Measurements from ENCODE around the gene EPHB2. TPM values are rescaled to one million over a fixed set of nuclear protein-coding genes. Genes with fewer than 3 reads are reported as not detected.

Gene EPHB2
- total and polyA plus RNA-seq, 2 of the 4 experiments (the other 2 are of a cell fraction), result 52.3 to 58.8 TPM

DNA sequence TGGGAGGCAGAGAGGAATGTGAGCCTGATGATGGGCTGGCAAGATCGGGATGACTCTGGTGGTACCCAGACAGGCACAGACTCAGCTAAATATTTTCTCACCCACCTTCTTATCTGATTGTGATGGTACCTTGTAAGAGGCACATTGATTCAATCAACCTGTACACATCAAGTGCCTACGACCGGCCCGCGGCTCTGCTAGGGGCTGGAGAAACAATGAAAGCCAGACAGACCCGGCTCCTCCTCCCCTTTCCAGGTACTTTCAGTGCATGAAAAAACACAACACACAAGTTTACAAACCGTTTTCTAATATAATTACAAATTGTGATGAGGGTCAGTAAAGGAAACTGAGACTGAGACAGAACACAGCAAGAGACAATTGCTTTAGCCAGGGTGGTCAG is 147.0 kb downstream of the EPHB2 start:
- TF ChIP-seq NFE2L2 (IDR thresholded peaks at IDR 0.05; ENCODE audit: low read depth, low read length) (no peak), POLR2A (IDR thresholded peaks at IDR 0.05; ENCODE audit: low read depth, low read length) (no peak), MXI1 (IDR thresholded peaks at IDR 0.05; ENCODE audit: borderline replicate concordance, low read depth, low read length) (no peak), CEBPB (IDR thresholded peaks at IDR 0.05; ENCODE audit: low read depth, low read length) (no peak), RFX5 (IDR thresholded peaks at IDR 0.05; ENCODE audit: low read depth, low read length) (no peak), CHD1 (IDR thresholded peaks at IDR 0.05; ENCODE audit: low read depth, low read length) (no peak), RAD21 (IDR thresholded peaks at IDR 0.05; ENCODE audit: low read length) (no peak), RCOR1 (IDR thresholded peaks at IDR 0.05; ENCODE audit: insufficient replicate concordance, low read length) (no peak), FOS (IDR thresholded peaks at IDR 0.05; ENCODE audit: low read depth, low read length) (no peak), MAFK (IDR thresholded peaks at IDR 0.05; ENCODE audit: low read depth, low read length) (no peak), BHLHE40 (IDR thresholded peaks at IDR 0.05; ENCODE audit: low read depth, low read length) (no peak), ELK1 (IDR thresholded peaks at IDR 0.05; ENCODE audit: borderline replicate concordance, low read depth, low read length) (no peak), SMC3 (IDR thresholded peaks at IDR 0.05; ENCODE audit: low read depth, low read length) (no peak)
- TF ChIP-seq, protein P1, sequence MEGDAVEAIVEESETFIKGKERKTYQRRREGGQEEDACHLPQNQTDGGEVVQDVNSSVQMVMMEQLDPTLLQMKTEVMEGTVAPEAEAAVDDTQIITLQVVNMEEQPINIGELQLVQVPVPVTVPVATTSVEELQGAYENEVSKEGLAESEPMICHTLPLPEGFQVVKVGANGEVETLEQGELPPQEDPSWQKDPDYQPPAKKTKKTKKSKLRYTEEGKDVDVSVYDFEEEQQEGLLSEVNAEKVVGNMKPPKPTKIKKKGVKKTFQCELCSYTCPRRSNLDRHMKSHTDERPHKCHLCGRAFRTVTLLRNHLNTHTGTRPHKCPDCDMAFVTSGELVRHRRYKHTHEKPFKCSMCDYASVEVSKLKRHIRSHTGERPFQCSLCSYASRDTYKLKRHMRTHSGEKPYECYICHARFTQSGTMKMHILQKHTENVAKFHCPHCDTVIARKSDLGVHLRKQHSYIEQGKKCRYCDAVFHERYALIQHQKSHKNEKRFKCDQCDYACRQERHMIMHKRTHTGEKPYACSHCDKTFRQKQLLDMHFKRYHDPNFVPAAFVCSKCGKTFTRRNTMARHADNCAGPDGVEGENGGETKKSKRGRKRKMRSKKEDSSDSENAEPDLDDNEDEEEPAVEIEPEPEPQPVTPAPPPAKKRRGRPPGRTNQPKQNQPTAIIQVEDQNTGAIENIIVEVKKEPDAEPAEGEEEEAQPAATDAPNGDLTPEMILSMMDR (conservative IDR thresholded peaks at IDR 0.05; ENCODE audit: low read depth, low read length), result no peak
- TF ChIP-seq, protein P2, sequence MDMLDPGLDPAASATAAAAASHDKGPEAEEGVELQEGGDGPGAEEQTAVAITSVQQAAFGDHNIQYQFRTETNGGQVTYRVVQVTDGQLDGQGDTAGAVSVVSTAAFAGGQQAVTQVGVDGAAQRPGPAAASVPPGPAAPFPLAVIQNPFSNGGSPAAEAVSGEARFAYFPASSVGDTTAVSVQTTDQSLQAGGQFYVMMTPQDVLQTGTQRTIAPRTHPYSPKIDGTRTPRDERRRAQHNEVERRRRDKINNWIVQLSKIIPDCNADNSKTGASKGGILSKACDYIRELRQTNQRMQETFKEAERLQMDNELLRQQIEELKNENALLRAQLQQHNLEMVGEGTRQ (IDR thresholded peaks at IDR 0.05; ENCODE audit: low read depth, low read length), result no peak
- H3K14ac ChIP-seq (replicated peaks; ENCODE audit: low read depth, low read length), result no peak overlapping the region
- H3K4ac ChIP-seq (ENCODE audit: low read depth, low read length), result no peak overlapping the region
- no peaks in the 10 kb centered on the region for H3K36me3 ChIP-seq (ENCODE audit: control insufficient read depth, insufficient read depth, low read length)
- H3K9me1 ChIP-seq (ENCODE audit: insufficient read depth, low read length), result peaks cover 14% of the 10 kb centered on the region; the same call in 1 of the 2 replicates
- H4K8ac ChIP-seq (ENCODE audit: low read depth in 2 of 2, low read length in 2 of 2), result no peak overlapping the region
- H2AK5ac ChIP-seq (ENCODE audit: low read depth, low read length), result no peak overlapping the region
- BruUV-seq (replicated peaks), result no TSS peak
- no peak overlapping the region for H2AFZ ChIP-seq (replicated peaks; ENCODE audit: low read length, poor library complexity)
- in situ Hi-C loops (cut with MboI; ENCODE audit: low sequenced_read_pairs) (no loop called here), dilution Hi-C loops (cut with HindIII; ENCODE audit: low sequenced_read_pairs, unreplicated experiment) (no loop called here), intact Hi-C loops (cut with micrococcal nuclease) (no loop called here)
- no peak overlapping the region for H2BK120ac ChIP-seq (ENCODE audit: low read depth, low read length)
- peaks cover 10 to 18% of the 10 kb centered on the region in 2 experiments; a peak in 2 of 4 replicates for H3K79me1 ChIP-seq (ENCODE audit: low read depth in 1 of 2, low read length in 2 of 2)
- H4K5ac ChIP-seq (ENCODE audit: low read depth, low read length), result no peak overlapping the region
- no peak overlapping the region for H2AK9ac ChIP-seq (replicated peaks; ENCODE audit: low read depth, low read length, poor library complexity)
- H2BK20ac ChIP-seq (ENCODE audit: low read depth, low read length), result no peak overlapping the region
- no peak overlapping the region for H3K4me2 ChIP-seq (ENCODE audit: low read depth, low read length)
- H3K9ac ChIP-seq (ENCODE audit: low read depth, low read length), result no peak overlapping the region
- ATAC-seq (ENCODE audit: low read depth), result no peak
- peaks cover 36% of the 10 kb centered on the region; the same call in 1 of the 2 replicates for H4K20me1 ChIP-seq (ENCODE audit: insufficient read depth, low read length)
- no peak overlapping the region for H2BK15ac ChIP-seq (ENCODE audit: low read depth, low read length)
- CTCF ChIA-PET, result interaction anchor here (0.7 kb wide), 1 partner anchor 9 kb away, joined by 3 read pairs; no protein-coding TSS in a partner anchor
- H3K18ac ChIP-seq (ENCODE audit: low read depth, low read length), result no peak overlapping the region
- no peak overlapping the region for H3K4me3 ChIP-seq (ENCODE audit: insufficient read depth, low read depth, low read length)
- POLR2A ChIA-PET (ENCODE audit: unreplicated experiment), result no interaction called here
- no CpG with 5 or more reads among the region's 7 CpGs for WGBS, 2 experiments (ENCODE audit: extremely low coverage in 2 of 2, insufficient read length in 1 of 2)
- H2BK5ac ChIP-seq (ENCODE audit: low read depth, low read length, poor library complexity, severe bottlenecking), result no peak overlapping the region
- no peaks in the 10 kb centered on the region for H3K9me3 ChIP-seq (ENCODE audit: control insufficient read depth, insufficient read depth, low read length)
- no peak overlapping the region for H3K56ac ChIP-seq (ENCODE audit: extremely low read depth, insufficient read depth, low read length)
- H3K27me3 ChIP-seq (ENCODE audit: control insufficient read depth, insufficient read depth, low read length), result no peaks in the 10 kb centered on the region
- DNase-seq, result no peak
- no peak overlapping the region for H3K23ac ChIP-seq (ENCODE audit: low read depth, low read length)
- no peak overlapping the region for H4K91ac ChIP-seq (ENCODE audit: insufficient read depth, low read depth, low read length)
- H3K27ac ChIP-seq (ENCODE audit: insufficient read depth, low read length), result no peak overlapping the region
- H3K4me1 ChIP-seq (ENCODE audit: control insufficient read depth, insufficient read depth, low read length), result peaks cover 7% of the 10 kb centered on the region

Measured in IMR-90 (cell line).